ENCODE measurements around the gene PRR5L.
A peak's percentile ranks its signal among the peaks of the same experiment; 100 is the strongest.

Gene PRR5L, protein sequence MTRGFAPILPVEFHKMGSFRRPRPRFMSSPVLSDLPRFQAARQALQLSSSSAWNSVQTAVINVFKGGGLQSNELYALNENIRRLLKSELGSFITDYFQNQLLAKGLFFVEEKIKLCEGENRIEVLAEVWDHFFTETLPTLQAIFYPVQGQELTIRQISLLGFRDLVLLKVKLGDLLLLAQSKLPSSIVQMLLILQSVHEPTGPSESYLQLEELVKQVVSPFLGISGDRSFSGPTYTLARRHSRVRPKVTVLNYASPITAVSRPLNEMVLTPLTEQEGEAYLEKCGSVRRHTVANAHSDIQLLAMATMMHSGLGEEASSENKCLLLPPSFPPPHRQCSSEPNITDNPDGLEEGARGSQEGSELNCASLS

DNA sequence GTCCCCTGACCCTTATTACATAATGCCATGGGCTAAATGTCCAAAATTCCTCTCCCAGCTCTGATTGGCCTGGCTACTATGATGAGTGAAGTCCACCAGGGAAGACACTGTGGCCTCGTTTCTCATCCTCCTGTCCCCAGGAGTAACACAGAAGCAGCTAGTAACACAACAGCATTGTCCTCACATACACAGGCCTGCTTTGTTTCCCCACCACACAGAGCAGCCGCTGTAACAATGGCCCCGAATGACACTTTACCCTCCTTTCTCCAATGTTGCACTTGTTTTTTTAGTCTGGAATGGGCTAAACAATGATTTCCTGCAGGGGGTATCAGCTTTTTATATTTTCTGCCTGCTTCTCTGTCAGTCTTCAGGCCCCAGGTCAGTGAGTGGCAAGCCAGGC, at the start of gene PRR5L:
TSS of gene PRR5L (plus strand) at position 363 of the 400 bp plus-strand sequence. CDS start 104,834 bp downstream, outside the sequence.
- H3K36me3 ChIP-seq = no peaks in the 10 kb centered on the region
- DNase-seq = no peak

DNA sequence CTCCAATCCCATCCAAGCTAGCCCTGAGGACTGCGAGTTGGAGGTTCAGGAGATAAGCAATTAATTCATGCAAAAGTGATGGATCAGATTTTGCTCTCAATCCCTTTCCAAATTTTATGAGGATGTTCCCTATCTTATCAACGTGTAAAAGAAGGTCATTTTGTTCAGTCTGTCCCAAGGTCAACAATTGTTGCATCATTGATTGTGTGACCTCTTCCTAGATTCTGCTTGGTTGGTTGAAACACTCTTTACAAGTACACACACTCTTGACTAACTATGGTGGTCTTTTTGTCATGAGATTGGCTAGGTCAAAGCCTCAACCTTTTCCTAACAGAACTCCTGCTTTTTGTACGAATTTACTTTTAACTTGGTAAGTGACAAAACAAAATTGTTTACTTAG, 48.6 kb upstream of the PRR5L start:
- Histone ChIP-seq H3K36me3 (no peaks in the 10 kb centered on the region), H3K4me3 (ENCODE audit: low read depth, low read length) (no peak overlapping the region), H3K27ac (no peak overlapping the region), H3K27me3 (ENCODE audit: insufficient read depth, low read depth, severe bottlenecking) (no peaks in the 10 kb centered on the region), H3K9me3 (ENCODE audit: severe bottlenecking) (no peaks in the 10 kb centered on the region)
- no peak for DNase-seq
- TF ChIP-seq CTCF (IDR thresholded peaks at IDR 0.05; ENCODE audit: low read depth, low read length) = no peak

More for the DNA sequence above, at the start of gene PRR5L:
- Histone ChIP-seq H3K27me3 (ENCODE audit: insufficient read depth, low read depth, severe bottlenecking) (no peaks in the 10 kb centered on the region), H3K27ac (no peak within 1 kb of the TSS), H3K9me3 (ENCODE audit: severe bottlenecking) (no peaks in the 10 kb centered on the region), H3K4me3 (ENCODE audit: low read depth, low read length) (no peak within 1 kb of the TSS)
- TF ChIP-seq CTCF (IDR thresholded peaks at IDR 0.05; ENCODE audit: low read depth, low read length) = no peak

GRCh38 chr11:36248436-36248835, 47.7 kb upstream of the PRR5L start:
- no peaks in the 10 kb centered on the region for H3K27me3 ChIP-seq (ENCODE audit: insufficient read depth, low read depth, severe bottlenecking)
- no peak for DNase-seq

GRCh38 chr11:36249246-36249645, 46.8 kb upstream of the PRR5L start:
- Histone ChIP-seq H3K4me3 (ENCODE audit: low read depth, low read length) (no peak overlapping the region), H3K27ac (no peak overlapping the region), H3K9me3 (ENCODE audit: severe bottlenecking) (no peaks in the 10 kb centered on the region), H3K36me3 (no peaks in the 10 kb centered on the region), H3K27me3 (ENCODE audit: insufficient read depth, low read depth, severe bottlenecking) (no peaks in the 10 kb centered on the region)
- no peak for TF ChIP-seq CTCF (IDR thresholded peaks at IDR 0.05; ENCODE audit: low read depth, low read length)
- DNase-seq = no peak

More at GRCh38 chr11:36248436-36248835, 47.7 kb upstream of the PRR5L start:
- Histone ChIP-seq H3K9me3 (ENCODE audit: severe bottlenecking) (no peaks in the 10 kb centered on the region), H3K27ac (no peak overlapping the region), H3K36me3 (no peaks in the 10 kb centered on the region), H3K4me3 (ENCODE audit: low read depth, low read length) (no peak overlapping the region)
- TF ChIP-seq CTCF (IDR thresholded peaks at IDR 0.05; ENCODE audit: low read depth, low read length) = no peak

- no peaks in the 10 kb centered on the region for H3K9me3 ChIP-seq (ENCODE audit: severe bottlenecking)
- no peaks in the 10 kb centered on the region for H3K36me3 ChIP-seq
- H3K4me3 ChIP-seq (ENCODE audit: low read depth, low read length) = no peak overlapping the region
- TF ChIP-seq CTCF (IDR thresholded peaks at IDR 0.05; ENCODE audit: low read depth, low read length) = no peak
- H3K27me3 ChIP-seq (ENCODE audit: insufficient read depth, low read depth, severe bottlenecking) = no peaks in the 10 kb centered on the region
- no peak for DNase-seq
- H3K27ac ChIP-seq = no peak overlapping the region
These were observed 44.3 kb upstream of the PRR5L start for GRCh38 chr11:36251823-36252222.

GRCh38 chr11:36253238-36253637, 42.9 kb upstream of the PRR5L start:
- H3K27me3 ChIP-seq (ENCODE audit: insufficient read depth, low read depth, severe bottlenecking) = no peaks in the 10 kb centered on the region
- DNase-seq = peak; percentile 80
- no peak for TF ChIP-seq CTCF (IDR thresholded peaks at IDR 0.05; ENCODE audit: low read depth, low read length)
- H3K36me3 ChIP-seq = no peaks in the 10 kb centered on the region
- no peak overlapping the region for H3K27ac ChIP-seq
- no peaks in the 10 kb centered on the region for H3K9me3 ChIP-seq (ENCODE audit: severe bottlenecking)
- no peak overlapping the region for H3K4me3 ChIP-seq (ENCODE audit: low read depth, low read length)

Measured in WERI-Rb-1 (cell line).